ENCODE results near the gene RFT1.

RFT1 gene

GRCh38 chr3:53166206-53166605 is 36.0 kb upstream of the RFT1 start:
- Histone ChIP-seq H3K9ac (ENCODE audit: low read length) (no peak overlapping the region), H3K4me2 (ENCODE audit: low read length) (no peak overlapping the region), H3K9me3 (ENCODE audit: insufficient read depth, low read length) (no peaks in the 10 kb centered on the region), H4K20me1 (ENCODE audit: insufficient read depth, low read length) (peaks cover 92% of the 10 kb centered on the region), H2AFZ (ENCODE audit: low read depth, low read length) (no peak overlapping the region), H3K36me3 (replicated peaks; ENCODE audit: low read depth, low read length) (peaks cover 43% of the 10 kb centered on the region), H3K27me3 (ENCODE audit: low read depth, low read length) (no peaks in the 10 kb centered on the region), H3K4me3 (ENCODE audit: low read length) (no peak overlapping the region), H3K4me1 (ENCODE audit: low read length) (peaks cover 63% of the 10 kb centered on the region), H3K79me2 (ENCODE audit: low read length) (peaks cover 91% of the 10 kb centered on the region), H3K27ac (ENCODE audit: low read length) (no peak overlapping the region)
- no peak for TF ChIP-seq EZH2phosphoT487 (IDR thresholded peaks at IDR 0.05; ENCODE audit: low read depth)
- TF ChIP-seq, protein P1, sequence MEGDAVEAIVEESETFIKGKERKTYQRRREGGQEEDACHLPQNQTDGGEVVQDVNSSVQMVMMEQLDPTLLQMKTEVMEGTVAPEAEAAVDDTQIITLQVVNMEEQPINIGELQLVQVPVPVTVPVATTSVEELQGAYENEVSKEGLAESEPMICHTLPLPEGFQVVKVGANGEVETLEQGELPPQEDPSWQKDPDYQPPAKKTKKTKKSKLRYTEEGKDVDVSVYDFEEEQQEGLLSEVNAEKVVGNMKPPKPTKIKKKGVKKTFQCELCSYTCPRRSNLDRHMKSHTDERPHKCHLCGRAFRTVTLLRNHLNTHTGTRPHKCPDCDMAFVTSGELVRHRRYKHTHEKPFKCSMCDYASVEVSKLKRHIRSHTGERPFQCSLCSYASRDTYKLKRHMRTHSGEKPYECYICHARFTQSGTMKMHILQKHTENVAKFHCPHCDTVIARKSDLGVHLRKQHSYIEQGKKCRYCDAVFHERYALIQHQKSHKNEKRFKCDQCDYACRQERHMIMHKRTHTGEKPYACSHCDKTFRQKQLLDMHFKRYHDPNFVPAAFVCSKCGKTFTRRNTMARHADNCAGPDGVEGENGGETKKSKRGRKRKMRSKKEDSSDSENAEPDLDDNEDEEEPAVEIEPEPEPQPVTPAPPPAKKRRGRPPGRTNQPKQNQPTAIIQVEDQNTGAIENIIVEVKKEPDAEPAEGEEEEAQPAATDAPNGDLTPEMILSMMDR (IDR thresholded peaks at IDR 0.05; ENCODE audit: low read depth, low read length), result no peak

DNA sequence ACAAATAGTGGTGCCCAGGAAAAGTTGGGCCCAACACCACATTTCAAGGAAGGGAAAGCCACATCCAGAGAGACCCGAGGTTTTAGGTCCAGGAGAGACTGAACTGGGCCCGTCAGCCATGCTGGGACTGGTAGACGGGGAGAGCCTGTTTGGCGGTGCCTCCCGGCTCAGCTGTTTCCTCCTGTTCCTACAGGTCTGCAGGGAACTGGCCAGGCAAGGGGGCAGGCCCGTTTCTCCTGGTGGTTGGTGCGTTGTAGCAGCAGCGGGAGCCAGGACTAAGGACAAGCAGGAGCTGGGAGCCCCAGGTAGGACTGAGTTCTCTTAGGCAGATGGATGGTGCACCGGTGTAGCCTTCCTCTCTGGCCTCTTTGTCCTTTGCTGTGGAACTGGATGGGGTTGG is 34.7 kb upstream of the RFT1 start:
- Histone ChIP-seq H3K4me3 (ENCODE audit: low read length) (no peak overlapping the region), H4K20me1 (ENCODE audit: insufficient read depth, low read length) (peaks cover 79% of the 10 kb centered on the region), H3K36me3 (replicated peaks; ENCODE audit: low read depth, low read length) (peaks cover 34% of the 10 kb centered on the region), H3K27me3 (ENCODE audit: low read depth, low read length) (peaks cover 4% of the 10 kb centered on the region), H3K4me1 (ENCODE audit: low read length) (peaks cover 56% of the 10 kb centered on the region), H3K9ac (ENCODE audit: low read length) (no peak overlapping the region), H3K4me2 (ENCODE audit: low read length) (no peak overlapping the region), H3K79me2 (ENCODE audit: low read length) (peaks cover 80% of the 10 kb centered on the region), H2AFZ (ENCODE audit: low read depth, low read length) (no peak overlapping the region), H3K9me3 (ENCODE audit: insufficient read depth, low read length) (no peaks in the 10 kb centered on the region), H3K27ac (ENCODE audit: low read length) (no peak overlapping the region)
- TF ChIP-seq, protein P1 (IDR thresholded peaks at IDR 0.05; ENCODE audit: low read depth, low read length), result no peak

- Histone ChIP-seq H3K4me2 (ENCODE audit: low read length) (peak overlapping the region; percentile 97), H3K4me1 (ENCODE audit: low read length) (peaks cover 53% of the 10 kb centered on the region), H3K36me3 (replicated peaks; ENCODE audit: low read depth, low read length) (peaks cover 31% of the 10 kb centered on the region), H3K9ac (ENCODE audit: low read length) (no peak overlapping the region), H3K9me3 (ENCODE audit: insufficient read depth, low read length) (no peaks in the 10 kb centered on the region), H2AFZ (ENCODE audit: low read depth, low read length) (no peak overlapping the region), H4K20me1 (ENCODE audit: insufficient read depth, low read length) (peaks cover 67% of the 10 kb centered on the region), H3K27me3 (ENCODE audit: low read depth, low read length) (peaks cover 7% of the 10 kb centered on the region), H3K4me3 (ENCODE audit: low read length) (peak overlapping the region; percentile 92; the same call in 1 of the 2 replicates), H3K79me2 (ENCODE audit: low read length) (peaks cover 73% of the 10 kb centered on the region), H3K27ac (ENCODE audit: low read length) (no peak overlapping the region)
- TF ChIP-seq, protein P1 (IDR thresholded peaks at IDR 0.05; ENCODE audit: low read depth, low read length), result no peak
- TF ChIP-seq EZH2phosphoT487 (IDR thresholded peaks at IDR 0.05; ENCODE audit: low read depth), result no peak
Observed at GRCh38 chr3:53163444-53164387, 33.5 kb upstream of the RFT1 start.

DNA sequence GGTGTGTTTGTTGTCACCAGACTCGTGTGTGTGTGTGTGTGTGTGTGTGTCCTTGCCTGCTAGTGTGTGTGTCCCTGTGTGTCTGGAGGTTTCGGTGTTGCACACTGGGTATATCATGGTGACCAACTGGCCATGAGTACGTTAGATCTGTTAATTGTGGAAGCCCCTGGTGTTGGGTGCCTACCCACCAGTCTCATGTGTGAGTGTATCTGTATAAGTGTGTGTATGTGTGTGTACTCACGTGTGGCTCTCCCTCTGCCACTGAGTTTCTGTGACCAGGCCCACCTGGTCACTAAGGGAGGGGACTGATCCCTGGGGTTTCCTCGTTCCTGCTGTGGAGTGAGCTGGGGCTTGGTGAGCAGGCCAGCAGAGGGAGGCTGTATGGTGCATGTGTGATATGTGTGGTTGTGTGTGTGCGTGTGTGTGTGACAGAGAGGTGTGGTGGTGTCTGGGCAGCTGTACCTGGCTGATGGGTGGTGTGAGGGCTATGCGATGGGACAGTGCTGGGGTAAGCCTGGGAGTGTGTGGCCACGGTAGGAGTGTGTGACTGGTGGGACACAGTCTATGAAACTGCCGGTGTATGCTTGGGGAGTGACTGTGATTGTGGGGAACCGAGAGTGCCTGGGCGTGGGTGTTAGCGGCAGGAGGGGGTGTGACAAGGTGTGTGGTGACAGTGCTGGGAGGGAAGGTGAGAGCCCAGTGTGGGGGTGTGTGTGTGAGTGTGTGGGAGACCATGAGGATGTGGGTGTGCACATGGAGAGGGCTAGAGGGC is 32.6 kb upstream of the RFT1 start:
- Histone ChIP-seq H3K36me3 (replicated peaks; ENCODE audit: low read depth, low read length) (peaks cover 28% of the 10 kb centered on the region), H3K4me2 (ENCODE audit: low read length) (peak overlapping the region; percentile 97), H3K9me3 (ENCODE audit: insufficient read depth, low read length) (no peaks in the 10 kb centered on the region), H3K27ac (ENCODE audit: low read length) (no peak overlapping the region), H3K9ac (ENCODE audit: low read length) (peak overlapping the region; percentile 96), H3K4me1 (ENCODE audit: low read length) (peaks cover 51% of the 10 kb centered on the region), H2AFZ (ENCODE audit: low read depth, low read length) (no peak overlapping the region), H3K79me2 (ENCODE audit: low read length) (peaks cover 66% of the 10 kb centered on the region), H4K20me1 (ENCODE audit: insufficient read depth, low read length) (peaks cover 58% of the 10 kb centered on the region), H3K27me3 (ENCODE audit: low read depth, low read length) (peaks cover 7% of the 10 kb centered on the region), H3K4me3 (ENCODE audit: low read length) (peak overlapping the region; percentile 92)
- TF ChIP-seq, protein P1 (IDR thresholded peaks at IDR 0.05; ENCODE audit: low read depth, low read length), result no peak
- no peak for TF ChIP-seq EZH2phosphoT487 (IDR thresholded peaks at IDR 0.05; ENCODE audit: low read depth)

Data from OCI-LY3 (cell line).